ENCODE results near the gene MDM2. TPM values are rescaled to one million over a fixed set of nuclear protein-coding genes. Genes with fewer than 3 reads are reported as not detected.
"Not testable (repeated sequence)": the region's sequence is repeated elsewhere in the genome, so short reads cannot be mapped to it uniquely, and the experiment has no call there.

The MDM2 gene
- total and polyA plus RNA-seq, 2 donors (not counting 3 experiments of a cell fraction or from before 2014, with no cell fraction given) = 16.7 to 270 TPM

GRCh38 chr12:68839183-68840147, 31.5 kb downstream of the MDM2 start:
- Histone ChIP-seq H2AFZ (ENCODE audit: low read depth, low read length) (no peak overlapping the region), H3K9me3 (replicated peaks; ENCODE audit: control insufficient read depth, insufficient read depth, low read length) (no peaks in the 10 kb centered on the region), H4K20me1 (replicated peaks; ENCODE audit: control insufficient read depth, extremely low read depth, insufficient read depth, low read length) (peaks cover 10% of the 10 kb centered on the region), H3K4me2 (ENCODE audit: insufficient read depth, low read length) (no peak overlapping the region), H3K9me1 (replicated peaks; ENCODE audit: control insufficient read depth, extremely low read depth, insufficient read depth, low read length) (no peaks in the 10 kb centered on the region), H3K27ac (ENCODE audit: insufficient read depth, low read depth, low read length) (no peak overlapping the region), H3K79me2 (ENCODE audit: control insufficient read depth, insufficient read depth, low read length) (peaks cover 8% of the 10 kb centered on the region), H3K27me3 (ENCODE audit: control insufficient read depth in 2 of 2, insufficient read depth in 2 of 2, low read length in 2 of 2) (no peaks in the 10 kb centered on the region), H3K9ac (replicated peaks; ENCODE audit: extremely low read depth, insufficient read depth, low read length) (no peak overlapping the region), H3K4me3 (replicated peaks in 1 of 3; ENCODE audit: insufficient read depth in 1 of 3, low read depth in 1 of 3, low read length in 3 of 3) (no peak overlapping the region), H3K4me1 (ENCODE audit: control insufficient read depth, extremely low read depth, insufficient read depth, low read length) (no peaks in the 10 kb centered on the region), H3K36me3 (ENCODE audit: control insufficient read depth in 2 of 2, extremely low read depth in 1 of 2, insufficient read depth in 2 of 2, low read length in 2 of 2) (peaks cover 23 to 50% of the 10 kb centered on the region in 2 experiments)
- no peak for FAIRE-seq
- dilution Hi-C loops (cut with MboI; ENCODE audit: extremely low pct_ligation_motif_present, low sequenced_read_pairs) = no loop called here
- DNase-seq (ENCODE audit: low read depth, low spot score) = no peak
- BruUV-seq (replicated peaks) = no TSS peak
- POLR2A ChIA-PET = no interaction called here
- intact Hi-C loops (cut with micrococcal nuclease) = no loop called here
- CTCF ChIA-PET = interaction anchor here (1.6 kb wide), 1 partner anchor 9 kb away, joined by 7 read pairs; no protein-coding TSS in a partner anchor
- peak; percentile 11 for TF ChIP-seq POLR2AphosphoS5 (IDR thresholded peaks at IDR 0.05; ENCODE audit: insufficient read depth, low read depth, low read length)
- TF ChIP-seq GATA2 (IDR thresholded peaks at IDR 0.05; ENCODE audit: insufficient read depth, insufficient read length, low read depth, low read length) = no peak

GRCh38 chr12:68841175-68841574, 33.2 kb downstream of the MDM2 start:
- H3K4me3 ChIP-seq (replicated peaks in 1 of 3; ENCODE audit: insufficient read depth in 1 of 3, low read depth in 1 of 3, low read length in 3 of 3); H3K27ac ChIP-seq (ENCODE audit: insufficient read depth, low read depth, low read length); FAIRE-seq; H2AFZ ChIP-seq (ENCODE audit: low read depth, low read length); H3K9me3 ChIP-seq (replicated peaks; ENCODE audit: control insufficient read depth, insufficient read depth, low read length); BruUV-seq (replicated peaks); H3K4me1 ChIP-seq (ENCODE audit: control insufficient read depth, extremely low read depth, insufficient read depth, low read length); intact Hi-C loops (cut with micrococcal nuclease); H3K9ac ChIP-seq (replicated peaks; ENCODE audit: extremely low read depth, insufficient read depth, low read length); H3K79me2 ChIP-seq (ENCODE audit: control insufficient read depth, insufficient read depth, low read length); H3K4me2 ChIP-seq (ENCODE audit: insufficient read depth, low read length); POLR2A ChIA-PET; dilution Hi-C loops (cut with MboI; ENCODE audit: extremely low pct_ligation_motif_present, low sequenced_read_pairs); DNase-seq (ENCODE audit: low read depth, low spot score); H3K27me3 ChIP-seq (ENCODE audit: control insufficient read depth in 2 of 2, insufficient read depth in 2 of 2, low read length in 2 of 2); H3K9me1 ChIP-seq (replicated peaks; ENCODE audit: control insufficient read depth, extremely low read depth, insufficient read depth, low read length): not testable (repeated sequence)
- H4K20me1 ChIP-seq (replicated peaks; ENCODE audit: control insufficient read depth, extremely low read depth, insufficient read depth, low read length) = peaks cover 10% of the 10 kb centered on the region
- H3K36me3 ChIP-seq (ENCODE audit: control insufficient read depth in 2 of 2, extremely low read depth in 1 of 2, insufficient read depth in 2 of 2, low read length in 2 of 2) = peaks cover 20 to 45% of the 10 kb centered on the region in 2 experiments
- CTCF ChIA-PET = interaction anchor here (2.3 kb wide), 1 partner anchor 11 kb away, joined by 8 read pairs; no protein-coding TSS in a partner anchor
